SIG-M5 (cell line): ENCODE measurements around the gene IPO9.
A peak's percentile ranks its signal among the peaks of the same experiment; 100 is the strongest.

Experiments used
- DNase-seq: peaks from one replicate; lab custom pipeline; 2025; lab: John Stamatoyannopoulos, UW

The IPO9 gene

GRCh38 chr1:201828820-201829774 lies at the start of gene IPO9:
TSS of gene IPO9 (plus strand) at chr1:201829157. CDS start at chr1:201829210, 53 bp downstream.
- peak; percentile 54 for DNase-seq

- no peak for DNase-seq
Observed at GRCh38 chr1:201779351-201779880, 49.5 kb upstream of the IPO9 start.

GRCh38 chr1:201780952-201781351 lies 48.0 kb upstream of the IPO9 start:
- DNase-seq, result no peak

- no peak for DNase-seq
Observed at GRCh38 chr1:201781437-201781836, 47.5 kb upstream of the IPO9 start.

- no peak for DNase-seq
Observed at GRCh38 chr1:201782353-201782752, 46.6 kb upstream of the IPO9 start.

GRCh38 chr1:201783058-201783457 lies 45.9 kb upstream of the IPO9 start:
- no peak for DNase-seq

GRCh38 chr1:201783572-201783971 lies 45.4 kb upstream of the IPO9 start:
- no peak for DNase-seq

- DNase-seq, result no peak
Observed at GRCh38 chr1:201785291-201785690, 43.7 kb upstream of the IPO9 start.

GRCh38 chr1:201786824-201787223 lies 42.1 kb upstream of the IPO9 start:
- DNase-seq, result no peak

- DNase-seq, result no peak
Observed at GRCh38 chr1:201788296-201788695, 40.7 kb upstream of the IPO9 start.

- DNase-seq, result no peak
Observed at GRCh38 chr1:201789245-201789644, 39.7 kb upstream of the IPO9 start.

GRCh38 chr1:201790261-201790660 lies 38.7 kb upstream of the IPO9 start:
- DNase-seq, result no peak

- DNase-seq, result no peak
Observed at GRCh38 chr1:201791051-201791778, 37.7 kb upstream of the IPO9 start.

GRCh38 chr1:201791779-201792173 lies 37.2 kb upstream of the IPO9 start:
- DNase-seq, result no peak

GRCh38 chr1:201792534-201793305 lies 36.2 kb upstream of the IPO9 start:
- peak; percentile 24 for DNase-seq

GRCh38 chr1:201793306-201793925 lies 35.5 kb upstream of the IPO9 start:
- DNase-seq, result no peak

GRCh38 chr1:201795066-201795465 lies 33.9 kb upstream of the IPO9 start:
- DNase-seq, result no peak

GRCh38 chr1:201800246-201800645 lies 28.7 kb upstream of the IPO9 start:
- no peak for DNase-seq

GRCh38 chr1:201806801-201807200 lies 22.2 kb upstream of the IPO9 start:
- no peak for DNase-seq

- DNase-seq, result no peak
Observed at GRCh38 chr1:201807958-201808632, 20.9 kb upstream of the IPO9 start.

- no peak for DNase-seq
Observed at GRCh38 chr1:201808633-201808990, 20.3 kb upstream of the IPO9 start.
